HG02623 (cell line): Measurements from ENCODE around the gene VWC2.

Experiments used
- ATAC-seq: cut with Tn5 transposase; IDR thresholded peaks from one replicate; pipeline ENCODE4 v1.9.1; 2021; ENCODE audit warnings: moderate library complexity; ENCODE audit not compliant: unreplicated experiment

Gene VWC2

DNA sequence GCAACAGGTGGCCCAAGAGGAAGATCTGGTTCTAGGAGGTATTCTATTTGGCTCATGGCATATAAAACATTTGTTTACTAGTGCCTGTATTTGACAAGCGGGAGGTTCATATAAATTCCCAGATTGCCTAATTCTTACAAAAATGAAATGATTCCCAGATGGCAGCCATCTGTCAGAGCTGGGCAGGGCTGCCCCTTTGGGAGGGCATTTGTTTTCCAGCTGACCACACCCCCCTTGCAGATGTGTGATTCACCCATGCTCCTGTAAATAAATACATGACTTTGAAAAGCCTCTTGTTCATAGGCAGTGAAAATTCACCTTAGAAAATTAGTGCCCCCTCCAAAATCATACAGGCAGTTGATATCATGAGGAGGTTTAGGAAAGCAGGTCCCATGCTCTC is 8.6 kb downstream of the VWC2 start:
- ATAC-seq = no peak

DNA sequence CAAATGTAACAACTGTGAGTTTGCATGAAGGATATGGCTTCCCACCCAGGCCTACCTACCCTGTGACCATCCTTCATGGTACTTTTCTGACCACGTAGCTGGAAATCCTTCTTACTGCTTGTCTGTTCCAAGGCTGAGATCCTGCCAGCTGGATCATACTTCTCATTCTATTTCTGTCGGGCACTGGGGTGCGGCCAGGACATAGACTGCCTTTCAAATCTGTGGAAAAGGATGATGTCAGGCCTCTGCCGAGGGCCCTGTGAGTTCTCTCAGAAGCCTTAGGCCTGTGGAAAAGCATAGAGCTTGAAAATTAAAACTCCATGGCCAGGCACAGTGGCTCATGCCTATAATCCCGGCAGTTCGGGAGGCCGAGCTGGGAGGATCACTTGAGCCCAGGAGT is 10.0 kb downstream of the VWC2 start:
- no peak for ATAC-seq

DNA sequence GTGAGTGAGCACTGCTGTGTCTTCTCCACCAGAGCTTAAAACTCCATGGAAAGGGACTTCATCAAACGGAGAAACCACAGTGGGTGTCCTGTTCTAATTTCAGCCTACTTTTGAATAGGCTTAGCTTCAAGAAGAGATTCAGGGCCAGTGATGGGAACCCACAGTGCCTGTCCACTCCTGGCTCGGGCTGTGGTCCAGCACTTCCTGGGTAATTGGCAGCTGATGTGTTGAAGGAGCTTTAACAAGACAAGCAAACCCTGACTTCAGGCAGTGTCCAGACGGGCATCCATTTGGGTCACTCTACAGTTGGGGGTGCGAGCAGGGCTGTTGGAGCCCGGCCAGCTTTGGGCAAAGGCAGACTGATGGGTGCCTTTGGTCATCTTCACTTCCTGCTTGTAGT is 14.5 kb downstream of the VWC2 start:
- no peak for ATAC-seq

DNA sequence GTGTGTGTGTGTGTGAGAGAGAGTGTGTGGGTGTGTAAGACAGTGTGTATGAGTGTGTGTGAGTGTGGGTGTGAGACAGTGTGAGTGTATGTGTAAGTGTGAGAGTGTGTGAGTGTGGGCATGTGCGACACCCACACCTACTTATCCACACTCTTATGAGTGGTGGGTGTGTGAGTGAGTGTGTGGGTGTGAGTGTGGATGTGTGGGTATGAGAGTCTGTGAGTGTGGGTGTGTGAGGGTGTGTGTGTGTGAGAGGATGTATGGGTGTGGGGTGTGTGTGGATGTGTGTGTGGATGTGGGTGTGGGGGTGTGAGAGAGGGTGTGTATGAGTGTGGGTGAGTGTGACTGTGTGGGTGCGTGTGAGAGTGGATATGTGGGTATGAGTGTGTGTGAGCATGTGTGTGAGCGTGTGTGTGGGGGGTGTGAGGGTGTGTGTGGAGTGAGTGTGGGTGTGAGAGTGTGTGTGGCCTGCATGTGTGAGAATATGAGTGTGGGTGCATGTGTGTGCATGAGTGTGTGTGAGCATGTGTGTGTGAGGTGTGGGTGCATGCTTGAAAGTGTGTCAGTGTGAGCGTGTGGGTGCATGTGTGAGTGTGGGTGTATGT is 15.1 kb downstream of the VWC2 start:
- no peak for ATAC-seq

DNA sequence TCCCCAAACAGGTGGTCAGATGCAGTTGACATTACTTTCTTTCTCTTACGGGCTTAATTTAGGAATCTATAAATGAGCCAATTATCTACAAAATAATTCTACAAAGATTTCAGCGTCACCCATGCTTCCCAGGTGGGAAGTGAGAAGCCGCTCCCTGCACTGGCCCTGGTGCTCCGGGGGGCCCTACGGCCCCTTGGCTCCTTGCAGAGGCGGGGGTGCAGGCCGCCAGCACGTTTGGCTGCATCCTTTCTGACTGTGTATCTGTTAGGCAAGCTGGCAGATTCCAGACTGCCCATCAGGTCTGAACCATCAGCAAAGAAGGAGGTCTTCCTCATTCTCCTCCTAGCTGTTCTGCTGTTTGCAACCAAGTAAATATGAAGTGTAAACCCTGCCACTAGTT is 16.3 kb downstream of the VWC2 start:
- ATAC-seq = no peak

DNA sequence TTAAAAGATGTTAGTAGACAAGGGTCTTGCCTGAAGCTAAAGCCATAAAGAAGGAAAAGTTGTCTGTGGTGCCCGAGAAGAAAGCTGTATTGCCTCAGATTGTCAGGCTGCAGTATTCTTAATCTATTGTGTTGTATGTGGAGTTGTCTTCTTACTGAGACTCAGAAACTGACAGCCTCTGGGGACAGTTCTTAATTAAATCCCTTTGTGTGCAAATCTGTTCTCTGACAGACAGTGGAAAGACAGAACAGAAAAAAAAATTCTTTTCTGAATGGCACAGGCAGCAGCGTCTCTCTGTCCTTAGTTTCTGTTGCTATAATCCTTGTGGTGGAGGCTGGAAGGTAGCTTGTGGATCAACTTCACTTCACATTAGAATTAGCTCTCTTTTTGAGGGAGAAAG is 16.8 kb downstream of the VWC2 start:
- no peak for ATAC-seq

DNA sequence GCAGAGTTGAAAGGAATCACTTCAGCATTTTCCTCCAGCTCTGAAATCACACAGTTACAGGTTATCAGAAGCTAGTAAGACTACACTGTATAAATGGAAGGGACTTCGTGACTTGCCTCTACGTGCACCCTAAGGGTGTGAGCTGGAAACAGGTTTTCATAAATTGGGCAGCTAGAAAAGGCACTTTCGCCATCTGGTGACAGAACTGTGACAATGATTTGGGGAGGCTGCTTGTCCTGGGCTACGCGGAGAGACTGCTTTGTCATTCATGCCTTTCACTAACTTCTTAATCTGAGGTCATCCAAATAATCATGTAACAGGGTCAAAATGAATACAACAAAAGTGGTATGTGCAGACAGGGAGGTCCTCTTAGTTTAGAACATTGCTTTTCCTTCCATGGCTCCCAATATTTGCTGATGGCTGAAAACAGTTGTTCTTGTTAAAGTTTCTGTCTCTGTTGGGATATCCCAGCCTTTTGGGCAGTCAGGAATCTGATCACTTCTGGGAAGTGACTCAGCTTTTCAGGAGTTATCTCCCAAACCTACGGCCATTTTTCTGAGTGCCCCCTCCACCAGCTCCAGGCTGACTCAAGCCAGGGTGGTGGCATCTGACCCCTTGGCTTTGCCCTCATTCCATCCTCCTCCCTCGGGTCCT is 17.8 kb downstream of the VWC2 start:
- peak; percentile 74 for ATAC-seq

DNA sequence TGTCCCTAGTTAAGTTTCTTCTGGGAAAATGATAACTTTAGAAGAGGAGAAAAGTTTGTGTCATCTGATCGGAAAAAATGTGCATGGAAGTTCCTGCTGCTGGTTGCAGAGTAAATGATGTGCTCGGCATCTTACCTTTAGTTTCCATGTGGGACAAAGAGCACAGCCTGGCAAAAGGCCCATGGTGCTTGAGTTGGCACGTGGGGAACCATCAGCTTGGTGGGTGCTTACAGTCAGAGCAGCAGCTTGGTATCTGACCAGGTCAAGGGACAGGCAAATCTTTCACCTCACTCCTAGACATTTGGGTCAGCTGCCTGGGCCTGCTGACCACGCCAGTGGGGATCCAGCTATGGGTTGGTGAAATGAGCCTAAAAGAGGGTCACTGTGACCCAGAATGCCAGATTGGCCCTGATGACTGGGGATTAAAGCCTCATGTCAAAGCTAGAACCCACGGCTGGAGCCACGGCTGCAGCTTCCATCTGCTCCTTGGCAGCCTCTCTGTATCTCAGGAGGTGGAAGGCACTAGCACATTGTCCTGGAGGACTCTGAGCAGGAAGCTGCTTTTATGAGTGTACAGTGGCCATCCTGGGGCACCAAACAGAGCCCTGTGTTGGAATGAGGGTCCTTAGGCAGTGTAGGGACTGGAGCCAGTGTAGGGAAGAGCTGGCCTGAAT is 24.7 kb downstream of the VWC2 start:
- ATAC-seq = no peak

DNA sequence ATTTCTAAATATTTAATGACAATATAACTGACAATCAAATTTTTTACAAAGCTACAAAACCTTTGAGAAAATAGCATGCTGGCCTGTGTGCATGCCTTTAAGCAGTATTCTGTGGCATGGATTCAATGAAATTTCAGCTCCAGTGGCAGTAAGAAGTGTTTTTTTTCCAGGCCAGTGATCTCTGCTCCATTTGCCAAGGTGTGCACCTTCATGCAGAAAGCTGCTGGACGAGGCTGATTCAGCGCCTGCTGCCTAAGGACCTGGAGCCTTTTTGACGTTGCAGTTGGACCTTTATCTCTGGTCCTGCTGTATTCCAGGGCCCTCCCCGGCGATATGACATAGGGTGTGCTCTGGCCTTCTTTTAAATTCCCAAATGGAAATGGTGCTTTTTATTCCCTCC is 26.6 kb downstream of the VWC2 start:
- ATAC-seq = no peak

DNA sequence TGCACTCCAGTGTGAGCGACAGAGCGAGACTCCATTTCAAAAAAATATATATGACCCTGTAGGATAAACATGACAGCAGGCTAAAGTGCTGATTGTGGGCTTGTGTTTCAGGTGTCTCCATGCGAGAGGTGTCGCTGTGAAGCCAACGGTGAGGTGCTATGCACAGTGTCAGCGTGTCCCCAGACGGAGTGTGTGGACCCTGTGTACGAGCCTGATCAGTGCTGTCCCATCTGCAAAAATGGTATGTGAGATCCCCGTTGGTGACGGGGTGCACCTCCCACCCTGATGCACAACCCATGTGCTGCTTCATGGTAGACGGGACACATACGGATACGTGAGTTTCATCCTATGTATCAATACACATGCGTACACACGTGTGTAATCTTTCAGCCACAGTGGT is 29.2 kb downstream of the VWC2 start:
- no peak for ATAC-seq

DNA sequence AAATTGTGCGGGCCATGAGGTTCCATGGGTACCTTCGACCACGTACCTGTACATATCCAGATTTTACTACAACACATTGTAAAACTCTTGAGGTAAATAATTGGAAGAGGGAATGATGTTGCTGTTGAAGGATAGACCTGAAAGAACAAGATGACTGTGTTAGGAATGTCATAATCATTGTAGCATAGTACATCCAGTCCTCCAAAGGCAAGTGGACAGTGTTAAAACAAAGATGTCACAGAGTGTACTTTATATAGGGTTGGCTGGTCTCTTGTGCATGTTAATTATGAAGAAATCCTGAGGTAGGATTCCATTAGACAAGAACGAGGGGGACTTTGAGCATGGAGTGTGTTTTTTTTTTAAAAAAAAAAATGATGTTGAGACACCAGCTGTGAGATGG is 30.4 kb downstream of the VWC2 start:
- ATAC-seq = no peak

DNA sequence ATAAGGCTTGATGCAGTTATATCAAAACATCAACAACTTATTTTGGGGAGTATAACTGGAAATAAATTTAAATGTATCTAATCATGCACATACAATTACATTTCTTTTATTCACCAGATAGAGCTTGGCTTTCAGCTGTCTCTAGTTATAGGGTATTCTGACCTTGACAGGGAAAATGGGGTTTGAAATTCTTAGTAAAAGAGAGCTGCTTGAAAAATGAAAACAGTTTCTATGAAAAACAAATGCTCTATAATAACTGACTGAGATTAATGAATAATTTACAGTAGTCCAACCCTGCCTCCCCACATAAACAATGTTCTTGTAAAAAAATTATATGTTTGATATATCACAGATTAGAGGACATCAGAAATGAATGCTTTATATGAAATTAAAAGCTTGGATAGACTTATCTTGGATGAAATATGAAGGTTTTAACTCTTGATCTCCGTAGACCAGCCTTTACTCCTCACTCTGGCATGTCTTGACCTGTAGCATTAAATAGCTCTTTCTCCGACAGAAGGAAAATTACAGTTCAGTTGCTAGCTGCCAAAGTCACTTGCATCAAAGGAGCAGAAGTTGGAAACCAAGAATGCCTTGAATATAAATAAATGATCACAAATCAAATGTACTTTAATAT is 32.1 kb downstream of the VWC2 start:
- ATAC-seq = no peak

DNA sequence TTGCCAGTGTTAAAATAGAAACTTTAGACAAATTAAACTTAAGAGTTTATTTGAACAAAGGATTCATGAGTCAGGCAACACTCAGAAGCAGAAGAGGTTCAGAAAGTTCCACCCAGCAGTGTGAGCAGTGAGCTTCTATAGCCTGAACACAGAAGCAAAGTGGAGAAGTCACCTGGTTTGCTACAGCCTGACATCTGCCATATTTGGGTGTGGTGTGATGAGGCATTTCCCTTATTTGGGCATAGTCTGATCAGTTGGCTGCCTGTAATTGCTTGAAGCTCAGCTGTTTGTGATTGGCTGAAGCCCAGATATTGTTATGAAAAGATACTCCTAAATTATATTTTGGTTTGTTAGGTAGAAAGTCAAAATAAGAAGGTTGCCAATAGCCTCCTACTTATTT is 39.1 kb downstream of the VWC2 start:
- ATAC-seq = no peak

DNA sequence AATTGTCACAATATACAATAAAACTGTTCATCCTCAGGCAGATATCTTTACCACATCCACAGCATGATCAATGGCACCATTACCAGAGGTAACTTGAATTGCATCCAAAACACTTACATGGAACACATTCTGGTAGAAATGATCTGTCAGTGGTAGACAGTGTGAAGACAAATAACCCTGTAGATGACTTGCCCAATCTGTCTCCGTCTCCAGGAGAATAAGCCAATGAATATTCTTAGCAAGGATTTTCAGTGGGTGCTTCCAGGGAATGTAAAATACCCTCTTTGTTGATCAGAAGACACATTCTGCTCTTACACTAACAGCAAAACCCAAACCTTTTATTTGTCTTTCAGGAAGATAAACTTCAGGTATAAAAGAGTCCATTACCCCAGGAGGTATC is 43.8 kb downstream of the VWC2 start:
- no peak for ATAC-seq

DNA sequence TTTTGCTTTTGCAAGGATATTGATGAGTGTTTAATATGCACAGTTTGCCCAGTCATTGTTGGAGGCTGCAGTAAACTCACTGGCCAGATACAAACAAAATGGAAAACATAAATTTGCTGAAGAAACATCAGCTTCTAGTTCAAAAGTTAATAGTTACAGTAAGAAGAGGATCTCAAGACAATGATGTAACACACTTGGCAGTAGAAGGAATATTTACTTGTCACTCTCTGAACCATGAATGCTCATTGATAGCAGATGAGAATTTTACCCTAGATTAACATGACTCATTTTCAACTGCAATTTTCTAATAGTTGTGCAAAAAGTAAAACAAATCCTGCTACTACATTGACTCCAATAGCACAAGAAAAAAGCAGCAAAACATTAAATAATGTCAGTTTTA is 47.7 kb downstream of the VWC2 start:
- ATAC-seq = no peak

DNA sequence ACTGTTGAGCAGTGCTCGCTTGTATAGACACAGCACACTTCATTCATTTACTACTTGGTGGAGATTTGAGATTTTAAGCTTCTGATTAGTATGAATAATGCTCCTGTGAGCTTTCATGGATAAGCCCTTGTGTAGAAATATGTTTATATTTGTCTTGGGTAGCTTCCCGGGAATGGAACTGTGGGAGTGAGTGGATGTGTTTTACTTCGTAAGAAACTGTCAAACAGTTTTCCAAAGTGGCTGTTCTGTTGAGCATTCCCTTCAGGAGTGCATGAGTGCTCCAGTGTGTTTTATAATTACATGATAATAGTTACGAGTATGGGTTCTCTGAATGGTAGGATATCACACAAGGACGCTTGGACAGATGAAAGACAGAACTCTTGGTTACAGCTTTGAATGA is 49.4 kb downstream of the VWC2 start:
- ATAC-seq = no peak

DNA sequence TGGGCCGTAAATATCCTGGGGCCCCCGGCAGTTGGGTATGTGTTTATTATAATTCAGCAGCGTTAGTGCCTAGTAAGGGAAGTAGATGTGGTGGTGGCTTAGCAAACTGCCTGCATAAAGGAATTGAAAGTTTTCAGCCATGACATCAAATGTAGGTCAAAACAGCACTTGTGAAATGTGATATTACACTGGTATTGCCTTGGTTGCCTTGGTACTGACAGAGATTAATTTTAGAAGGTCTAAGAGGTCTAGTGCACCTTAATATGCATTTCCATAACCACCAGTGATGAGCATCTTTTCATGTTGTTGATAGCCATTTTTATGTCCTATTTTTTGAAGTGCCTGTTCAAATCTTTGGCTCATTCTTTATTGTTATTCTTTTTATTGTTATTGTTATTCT is 50.1 kb downstream of the VWC2 start:
- no peak for ATAC-seq

DNA sequence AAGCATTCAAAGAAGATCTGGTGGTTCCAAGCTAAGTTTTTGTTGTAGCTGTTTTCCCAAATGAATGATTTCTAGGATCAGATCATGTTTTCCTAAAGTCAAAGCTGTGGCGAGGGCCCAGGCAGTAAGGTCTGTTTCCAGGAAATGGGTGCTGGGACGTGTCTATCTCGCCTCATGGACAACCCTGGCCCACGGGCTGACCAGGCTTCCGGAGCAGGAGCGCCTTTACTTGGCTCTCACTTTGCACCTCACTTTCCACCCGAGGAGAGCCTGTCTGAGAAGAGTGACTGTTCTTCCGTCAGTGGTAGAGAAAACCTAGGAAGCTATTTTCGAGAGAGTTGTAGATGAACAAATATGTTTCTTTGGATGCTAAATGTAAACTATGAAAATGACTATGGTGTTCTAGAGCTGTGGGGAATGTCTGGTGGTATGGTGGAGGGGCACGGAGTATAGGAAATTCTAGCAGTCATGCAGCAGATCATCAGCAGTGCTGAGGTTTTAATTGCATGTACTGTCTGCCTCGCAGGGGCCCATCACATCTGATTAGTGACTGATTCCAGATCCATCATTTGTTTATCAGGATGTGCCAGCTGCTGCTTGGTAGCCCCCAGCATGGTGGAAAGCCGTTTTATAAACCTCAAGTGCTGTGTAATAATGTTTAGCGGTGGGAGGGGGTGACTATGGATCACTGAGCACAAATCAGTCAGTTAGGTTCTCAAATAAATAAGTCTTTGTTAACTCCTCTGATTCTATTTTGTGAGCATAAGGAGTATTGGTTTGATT is 66.6 kb downstream of the VWC2 start:
- ATAC-seq = no peak

DNA sequence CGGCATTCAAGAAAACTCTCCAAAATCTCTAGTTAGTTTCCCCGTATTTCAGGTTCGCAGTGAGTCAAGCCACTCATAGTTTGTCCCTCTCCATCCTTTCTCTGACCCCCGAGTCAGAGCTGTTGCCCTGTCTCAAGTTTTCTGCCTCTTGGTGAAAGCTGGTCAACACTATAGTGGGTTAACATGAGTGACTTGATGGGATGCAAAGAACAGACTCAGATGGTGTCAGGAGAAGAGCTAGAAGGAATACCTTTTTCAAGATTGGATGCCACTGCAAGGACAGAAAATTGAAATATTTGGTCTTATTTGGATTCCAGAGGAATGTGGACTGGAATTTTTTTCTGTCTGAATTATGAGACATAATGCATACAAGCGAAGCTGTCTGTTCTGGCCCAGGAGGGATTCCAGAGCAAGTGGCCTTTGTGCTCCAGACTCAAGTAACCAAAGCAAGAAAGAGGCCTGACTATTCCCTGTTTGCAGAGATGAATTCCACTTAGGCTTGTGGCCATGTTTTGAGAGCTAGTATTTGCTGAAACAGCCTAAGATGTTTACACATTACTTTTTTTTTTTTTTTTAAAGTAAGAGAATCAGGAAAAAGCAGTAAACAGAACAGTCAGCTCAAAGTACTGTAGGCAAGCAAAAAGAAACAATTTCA is 67.4 kb downstream of the VWC2 start:
- no peak for ATAC-seq

DNA sequence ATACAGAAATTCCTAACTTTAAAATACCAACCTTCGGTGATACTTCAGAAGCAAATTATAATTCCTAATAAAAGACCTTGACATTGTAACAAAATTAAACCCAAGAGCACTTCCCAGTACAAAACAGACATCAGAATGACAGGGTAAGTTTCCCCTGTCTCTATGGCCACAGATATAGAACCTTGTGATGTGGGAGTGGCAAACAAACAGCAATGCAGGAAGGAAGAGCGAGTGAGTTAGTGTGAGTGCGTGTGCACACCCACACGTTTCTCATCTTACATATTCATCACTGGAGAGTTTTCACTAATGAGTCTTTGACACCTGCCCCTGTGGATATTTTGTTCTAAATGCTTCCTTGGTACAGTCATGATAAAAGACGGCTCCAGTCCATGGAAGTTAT is 72.2 kb downstream of the VWC2 start:
- ATAC-seq = no peak
